Activated T-helper 2 cell treated with anti-CD3 and anti-CD28 coated beads, Interferon-gamma antibody, Interleukin-2, Interleukin-4, amounts not matched to agents 10 μg/mL and 5 μg/mL and 100 μg/mL, durations not matched to agents 14 hours and 24 hours and 36 hours (primary cell): ENCODE data around the gene ATG14. TPM values are rescaled to one million over a fixed set of nuclear protein-coding genes. Genes with fewer than 3 reads are reported as not detected.

ENCODE experiments used
- DNase-seq: peaks from one replicate; pipeline ENCODE4 v3.0.0; 2021; ENCODE audit warnings: low spot score
- H3K27ac Mint-ChIP-seq: one replicate; pipeline ENCODE4 v1.8.0; 2021; ENCODE audit warnings: mixed read lengths
- H3K27me3 Mint-ChIP-seq: one replicate; pipeline ENCODE4 v1.8.0; 2021; ENCODE audit warnings: low read depth, mixed read lengths
- H3K36me3 Mint-ChIP-seq: one replicate; pipeline ENCODE4 v1.8.0; 2021; ENCODE audit warnings: low read depth, mixed read lengths
- H3K4me1 Mint-ChIP-seq: one replicate; pipeline ENCODE4 v1.8.0; 2021; ENCODE audit warnings: low read depth, mixed read lengths
- H3K4me3 Mint-ChIP-seq: one replicate; pipeline ENCODE4 v1.8.0; 2021; ENCODE audit warnings: low read depth, mild to moderate bottlenecking, moderate library complexity, mixed read lengths
- H3K9me3 Mint-ChIP-seq: one replicate; pipeline ENCODE4 v1.8.0; 2021; ENCODE audit warnings: mixed read lengths
- intact Hi-C: fragments of 100-400 bp; cut with micrococcal nuclease; formaldehyde crosslinking; loops from one replicate; pipeline ENCODE4 v1.15.1; 2023
- total RNA-seq: library from RNA; stranded (reverse); gene quantifications from 2 replicates; pipeline ENCODE4 v1.2.3, GENCODE V29; 2022

ATG14 gene
- total RNA-seq, 1 donor from 2014 or later: 4.3 TPM

DNA sequence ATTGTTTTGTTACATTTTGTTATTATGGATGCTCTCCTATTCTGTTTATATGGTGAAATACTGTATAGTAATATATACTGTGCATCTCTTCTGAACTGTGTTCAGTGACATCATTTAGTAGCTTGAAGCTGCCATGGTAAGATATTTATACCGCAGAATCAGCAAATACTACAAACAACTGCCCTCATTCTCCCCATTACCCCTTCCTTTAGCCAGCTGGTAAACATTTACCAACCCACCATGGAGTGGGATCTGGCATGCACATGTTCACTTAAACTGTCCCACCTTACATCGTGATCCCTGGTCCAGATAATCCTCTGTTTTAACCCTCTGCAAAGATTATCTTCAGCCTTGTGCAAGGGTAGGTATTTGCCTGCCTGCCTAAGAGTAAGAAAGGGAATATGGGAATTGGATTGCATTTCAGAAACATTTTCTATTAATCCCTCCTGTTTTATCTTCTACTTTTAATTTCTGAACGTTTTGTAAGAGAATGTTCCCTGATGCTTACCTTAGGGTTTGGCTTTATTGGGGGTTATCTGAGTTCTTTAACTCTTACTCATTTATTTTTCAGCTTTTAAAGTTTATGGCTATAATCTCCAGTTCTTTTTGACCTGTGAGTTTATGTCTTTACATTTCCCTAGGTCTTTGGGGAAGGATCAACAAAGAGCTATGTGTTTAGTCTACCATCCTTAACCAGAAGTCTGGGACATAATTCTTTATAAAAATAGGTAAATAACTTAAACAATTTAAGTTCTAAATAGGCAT, 93.9 kb downstream of the ATG14 start:
- peaks cover 24% of the 10 kb centered on the region for H3K9me3 Mint-ChIP-seq
- H3K27ac Mint-ChIP-seq: no peak overlapping the region
- H3K36me3 Mint-ChIP-seq: peaks cover 52% of the 10 kb centered on the region
- peaks cover 8% of the 10 kb centered on the region for H3K4me1 Mint-ChIP-seq
- H3K27me3 Mint-ChIP-seq: no peaks in the 10 kb centered on the region
- no peak for DNase-seq
- intact Hi-C loops: no loop called here
- H3K4me3 Mint-ChIP-seq: no peak overlapping the region

DNA sequence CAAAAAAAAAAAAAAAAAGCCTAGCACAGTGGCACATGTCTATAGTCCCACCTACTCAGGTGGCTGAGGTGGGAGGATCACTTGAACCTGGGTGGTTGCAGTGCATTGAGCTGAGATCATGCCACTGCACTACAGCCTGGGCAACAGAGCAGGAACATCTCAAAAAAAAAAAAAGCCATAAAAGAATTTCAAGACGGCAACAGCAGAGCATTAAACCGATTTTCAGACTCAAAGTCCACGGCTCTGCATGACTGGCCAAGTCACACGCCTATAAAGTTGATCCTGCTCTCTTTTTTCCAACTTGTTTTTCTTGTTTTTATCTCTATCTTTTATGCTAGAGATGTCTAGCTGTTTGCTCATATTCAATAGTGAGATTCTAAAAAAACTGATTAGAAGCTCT, 95.1 kb downstream of the ATG14 start:
- Mint-ChIP-seq H3K27me3 (no peaks in the 10 kb centered on the region), H3K4me3 (no peak overlapping the region), H3K36me3 (peaks cover 62% of the 10 kb centered on the region), H3K4me1 (peaks cover 8% of the 10 kb centered on the region), H3K27ac (no peak overlapping the region), H3K9me3 (peaks cover 31% of the 10 kb centered on the region)
- intact Hi-C loops: no loop called here
- DNase-seq: no peak

Other genes with a start within 250 kb of the ATG14 start
- 41.9 and 46.0 TPM in 2 replicates for gene DLGAP5, start 220.2 kb downstream of the ATG14 start, total RNA-seq
- 19.7 and 23.0 TPM in 2 replicates for gene FBXO34, start 140.4 kb downstream of the ATG14 start, total RNA-seq
- not detected in 2 replicates for gene TBPL2, start 28.8 kb upstream of the ATG14 start, total RNA-seq
- gene KTN1, start 168.4 kb upstream of the ATG14 start, total RNA-seq: 135 and 137 TPM in 2 replicates